HG02571 (cell line): ENCODE data around the gene SLAMF6.
"Not testable (repeated sequence)": the region's sequence is repeated elsewhere in the genome, so short reads cannot be mapped to it uniquely, and the experiment has no call there.

Source experiments
- ATAC-seq: cut with Tn5 transposase; IDR thresholded peaks from one replicate; pipeline ENCODE4 v1.9.1; 2021; ENCODE audit warnings: mild to moderate bottlenecking, moderate library complexity; ENCODE audit not compliant: unreplicated experiment

Gene SLAMF6

GRCh38 chr1:160542303-160542945, 19.4 kb upstream of the SLAMF6 start:
- no peak for ATAC-seq

GRCh38 chr1:160541622-160542302, 18.7 kb upstream of the SLAMF6 start:
- ATAC-seq = no peak

- ATAC-seq = no peak
Measured at GRCh38 chr1:160540859-160541233, 17.8 kb upstream of the SLAMF6 start.

GRCh38 chr1:160539990-160540858, 17.2 kb upstream of the SLAMF6 start:
- peak; percentile 91 for ATAC-seq

- no peak for ATAC-seq
Measured at GRCh38 chr1:160539684-160539989, 16.6 kb upstream of the SLAMF6 start.

GRCh38 chr1:160538985-160539651, 16.1 kb upstream of the SLAMF6 start:
- ATAC-seq = no peak

GRCh38 chr1:160537714-160538665, 14.9 kb upstream of the SLAMF6 start:
- no peak for ATAC-seq

GRCh38 chr1:160534823-160535605, 12.0 kb upstream of the SLAMF6 start:
- no peak for ATAC-seq

- not testable (repeated sequence) for ATAC-seq
Measured at GRCh38 chr1:160532557-160532813, 9.4 kb upstream of the SLAMF6 start.

GRCh38 chr1:160531809-160532556, 8.9 kb upstream of the SLAMF6 start:
- not testable (repeated sequence) for ATAC-seq

GRCh38 chr1:160529401-160529952, 6.4 kb upstream of the SLAMF6 start:
- ATAC-seq = not testable (repeated sequence)

- not testable (repeated sequence) for ATAC-seq
Measured at GRCh38 chr1:160523789-160524188, 734 bp upstream of the SLAMF6 start.

GRCh38 chr1:160522136-160522535, 919 bp downstream of the SLAMF6 start:
- no peak for ATAC-seq

- ATAC-seq = no peak
Measured at GRCh38 chr1:160521554-160521953, 1.5 kb downstream of the SLAMF6 start.

GRCh38 chr1:160520999-160521398, 2.1 kb downstream of the SLAMF6 start:
- no peak for ATAC-seq

- ATAC-seq = no peak
Measured at GRCh38 chr1:160520582-160520981, 2.5 kb downstream of the SLAMF6 start.

- ATAC-seq = no peak
Measured at GRCh38 chr1:160519642-160520435, 3.2 kb downstream of the SLAMF6 start.

GRCh38 chr1:160517519-160517918, 5.5 kb downstream of the SLAMF6 start:
- not testable (repeated sequence) for ATAC-seq
